Stimulated activated CD4-positive, alpha-beta T cell treated with anti-CD3 and anti-CD28 coated beads, Interleukin-15, amount 100 ng/mL, for 1 hour (primary cell): ENCODE measurements around the gene GJA9.

Experiments
- DNase-seq, 2 donors: peaks; one replicate each; pipeline ENCODE4 v3.0.0-alpha.2; 2020; ENCODE audit warnings: low read depth in 1 of 2, low spot score in 1 of 2

Gene GJA9

DNA sequence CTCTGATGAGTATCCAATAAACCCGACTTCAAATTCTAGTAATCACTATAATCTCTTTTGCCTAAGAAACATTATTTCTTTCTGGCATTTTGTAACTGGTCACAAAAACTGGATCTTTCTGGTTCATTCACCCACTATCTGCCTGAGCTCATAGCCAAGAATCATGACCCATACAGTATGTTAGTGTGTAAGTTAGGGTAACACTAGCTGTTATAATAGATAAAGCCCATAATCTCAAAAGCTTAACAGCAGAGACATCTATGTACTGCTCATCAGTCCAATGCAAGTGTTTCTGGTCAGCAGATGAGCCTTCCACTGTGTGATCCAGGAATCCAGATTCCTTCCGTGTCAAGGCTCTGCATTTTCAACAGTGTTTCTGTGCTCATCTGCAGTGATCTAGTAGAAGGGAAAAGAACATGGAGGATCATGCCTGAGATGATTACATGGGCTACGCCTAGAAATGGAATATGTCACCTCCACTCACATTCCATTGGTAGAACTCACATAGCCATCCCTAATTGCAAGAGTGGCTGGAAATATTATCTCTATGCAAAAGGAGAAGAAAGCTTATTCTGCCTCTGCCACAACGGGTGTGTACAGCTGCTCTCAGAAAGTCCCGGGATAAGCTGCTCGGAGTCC lies 49.5 kb downstream of the GJA9 start:
- no peak for DNase-seq

DNA sequence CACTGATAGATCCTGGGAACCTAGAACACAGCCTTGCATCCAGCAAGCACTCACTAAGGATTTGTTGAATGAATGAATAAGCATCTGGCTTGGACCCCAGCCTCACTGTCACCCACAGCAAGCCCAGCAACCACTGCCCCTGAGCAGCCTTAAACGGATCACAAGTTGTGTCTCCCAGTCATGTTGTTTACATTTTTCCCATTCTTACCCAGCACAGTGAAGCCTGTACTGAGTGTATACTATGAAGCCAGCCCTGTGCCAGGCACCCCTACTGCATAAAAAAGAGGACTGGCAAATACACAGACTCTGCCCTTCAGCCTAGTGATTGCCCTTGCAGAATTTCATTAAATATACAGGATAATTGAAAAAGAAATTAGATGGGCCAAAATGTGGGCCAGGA lies 52.0 kb downstream of the GJA9 start:
- no peak for DNase-seq

DNA sequence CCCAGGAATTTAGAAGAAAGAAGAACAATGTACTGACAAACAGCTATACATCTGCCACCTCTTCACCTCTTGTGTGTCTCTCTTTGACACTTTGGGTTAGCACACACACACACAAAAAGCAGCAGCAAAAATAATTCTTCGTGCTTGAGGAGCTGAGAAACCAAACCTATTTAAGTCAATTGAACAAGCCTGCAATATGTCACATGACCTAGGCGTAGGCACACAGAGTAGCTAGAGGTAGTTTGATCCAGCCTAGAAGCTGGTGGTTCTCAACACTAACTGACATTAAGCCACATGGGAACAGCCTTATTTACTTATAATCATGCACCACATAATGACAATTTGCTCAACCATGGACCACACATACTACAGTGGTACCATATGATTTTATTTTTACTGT lies 54.1 kb downstream of the GJA9 start:
- DNase-seq: no peak

DNA sequence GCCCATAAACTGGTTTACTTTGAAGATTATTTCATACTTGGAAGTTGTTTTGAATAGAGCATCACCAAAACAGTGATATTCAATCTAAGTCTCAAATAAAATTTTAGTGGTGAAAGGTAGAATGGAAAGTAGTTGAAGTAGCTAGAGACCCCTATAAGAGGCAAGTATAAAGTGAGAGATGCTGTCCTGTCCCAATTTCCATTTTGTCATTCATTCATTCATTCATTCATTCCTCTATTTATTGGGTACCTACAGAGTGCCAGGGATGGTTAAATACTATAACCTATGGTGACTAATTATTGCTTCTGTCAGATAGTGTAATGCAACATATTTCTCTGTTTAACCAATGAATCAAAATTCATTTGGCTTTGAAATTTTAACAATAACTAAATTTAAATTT lies 54.5 kb downstream of the GJA9 start:
- DNase-seq: no peak

DNA sequence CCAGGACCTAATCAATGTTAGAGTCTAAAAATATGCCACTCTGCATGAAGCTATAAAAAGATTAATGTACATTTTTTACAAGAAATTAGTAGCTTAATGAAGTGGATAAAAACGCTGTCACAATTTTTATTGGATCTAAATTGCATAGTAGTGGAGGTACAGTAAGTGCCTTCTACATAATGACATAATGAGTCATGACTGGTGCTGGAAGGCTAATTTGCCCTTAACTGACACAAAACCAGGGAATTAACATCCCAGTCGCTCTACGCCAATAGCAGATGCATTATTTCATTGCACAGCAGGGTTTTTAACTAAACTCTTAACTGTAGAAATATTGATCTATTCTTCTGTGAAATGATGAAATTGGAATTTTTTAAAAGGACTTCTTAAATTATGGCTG lies 55.1 kb downstream of the GJA9 start:
- DNase-seq: no peak
